ENCODE results near the gene CASTOR2.
"Not testable (repeated sequence)": the region's sequence is repeated elsewhere in the genome, so short reads cannot be mapped to it uniquely, and the experiment has no call there.

- not testable (repeated sequence) for TF ChIP-seq CTCF (IDR thresholded peaks at IDR 0.05; ENCODE audit: insufficient read depth, low read depth, low read length); EZH2 (IDR thresholded peaks at IDR 0.05; ENCODE audit: insufficient read depth, low read length)
Measured at GRCh38 chr7:74994869-74995543, 30.5 kb downstream of the CASTOR2 start.

Data from astrocyte (in vitro differentiated cells and primary cell).